OCI-LY1 (cell line): Measurements from ENCODE around the gene UBE2F.

Source experiments
- H2AFZ ChIP-seq: fragments of 200-600 bp; sonication (generic), shearing (Covaris generic); 2 replicates; pipeline ENCODE4 v1.6.0; 2014; ENCODE audit warnings: antibody characterized with exemption, mild to moderate bottlenecking, low read length
- H3F3A ChIP-seq: fragments of 200-600 bp; sonication (generic), shearing (Covaris generic); 2 replicates; pipeline ENCODE4 v1.6.0; 2014; ENCODE audit warnings: mild to moderate bottlenecking, antibody characterized with exemption, low read length, moderate library complexity; ENCODE audit not compliant: insufficient read depth
- H3K27ac ChIP-seq: fragments of 200-600 bp; sonication (generic); 2 replicates; pipeline ENCODE4 v1.5.1; 2014; ENCODE audit warnings: low read length, mixed run types, mild to moderate bottlenecking, low read depth; ENCODE audit not compliant: poor library complexity, severe bottlenecking
- H3K27me3 ChIP-seq: fragments of 200-600 bp; sonication (generic); 2 replicates; pipeline ENCODE4 v1.6.0; 2014; ENCODE audit warnings: antibody characterized with exemption, mild to moderate bottlenecking, low read length, moderate library complexity; ENCODE audit not compliant: insufficient read depth
- H3K36me3 ChIP-seq: fragments of 200-600 bp; sonication (generic); 2 replicates; pipeline ENCODE4 v1.6.1; 2014; ENCODE audit warnings: mild to moderate bottlenecking, antibody characterized with exemption, low read length, moderate library complexity, mixed read lengths; ENCODE audit not compliant: insufficient read depth
- H3K4me1 ChIP-seq: fragments of 200-600 bp; sonication (generic); 2 replicates; pipeline ENCODE4 v1.5.1; 2014; ENCODE audit warnings: mild to moderate bottlenecking, low read length, moderate library complexity; ENCODE audit not compliant: insufficient read depth, severe bottlenecking
- H3K4me2 ChIP-seq: fragments of 200-600 bp; sonication (generic), shearing (Covaris generic); 2 replicates; pipeline ENCODE4 v1.6.1; 2014; ENCODE audit warnings: low read length
- H3K4me3 ChIP-seq: fragments of 200-600 bp; sonication (generic); 2 replicates; pipeline ENCODE4 v1.5.1; 2014; ENCODE audit warnings: low read length, low read depth, mild to moderate bottlenecking, mixed read lengths; ENCODE audit not compliant: poor library complexity, severe bottlenecking
- H3K79me2 ChIP-seq: fragments of 200-600 bp; shearing (Covaris generic); 2 replicates; pipeline ENCODE4 v1.6.1; 2016; ENCODE audit warnings: mixed run types, low read length, mixed read lengths; ENCODE audit not compliant: insufficient read depth
- H3K9ac ChIP-seq: fragments of 200-600 bp; sonication (generic), shearing (Covaris generic); 2 replicates; pipeline ENCODE4 v1.6.1; 2014; ENCODE audit warnings: mild to moderate bottlenecking, low read length, mixed read lengths
- H3K9me2 ChIP-seq: fragments of 200-600 bp; sonication (generic), shearing (Covaris generic); 2 replicates; pipeline ENCODE4 v1.6.1; 2014; ENCODE audit warnings: low read depth, mild to moderate bottlenecking, low read length, mixed read lengths
- H3K9me3 ChIP-seq: fragments of 200-600 bp; shearing (Covaris generic); 2 replicates; pipeline ENCODE4 v1.6.1; 2014; ENCODE audit warnings: low read length, mixed read lengths
- H4K20me1 ChIP-seq: fragments of 200-600 bp; sonication (generic), shearing (Covaris generic); 2 replicates; pipeline ENCODE4 v1.6.0; 2016; ENCODE audit warnings: mild to moderate bottlenecking, low read length; ENCODE audit not compliant: insufficient read depth
- CTCF ChIP-seq: fragments of 200-600 bp; sonication (generic), shearing (Covaris generic); IDR thresholded peaks from 2 replicates; pipeline ENCODE4 v1.5.1; 2017; ENCODE audit warnings: mild to moderate bottlenecking, antibody characterized with exemption, low read length, moderate library complexity, mixed read lengths
- EZH2 ChIP-seq: fragments of 200-600 bp; sonication (generic), shearing (Covaris generic); IDR thresholded peaks from 2 replicates; pipeline ENCODE4 v1.8.0; 2017; ENCODE audit warnings: borderline replicate concordance, mixed run types, mild to moderate bottlenecking, antibody characterized with exemption, low read length, moderate library complexity, mixed read lengths

The UBE2F gene

GRCh38 chr2:237996021-237996593 is 29.3 kb downstream of the UBE2F start:
- TF ChIP-seq CTCF = no peak

GRCh38 chr2:237997521-237997920 is 30.7 kb downstream of the UBE2F start:
- H2AFZ ChIP-seq = no peak overlapping the region
- no peaks in the 10 kb centered on the region for H3F3A ChIP-seq
- no peak for TF ChIP-seq EZH2
- no peak for TF ChIP-seq CTCF
- no peak overlapping the region for H3K4me3 ChIP-seq
- H4K20me1 ChIP-seq = no peaks in the 10 kb centered on the region; the same call in 1 of the 2 replicates
- H3K4me1 ChIP-seq = peaks cover 8% of the 10 kb centered on the region
- peaks cover 4% of the 10 kb centered on the region for H3K36me3 ChIP-seq
- H3K4me2 ChIP-seq = no peak overlapping the region
- H3K27ac ChIP-seq = no peak overlapping the region
- no peaks in the 10 kb centered on the region for H3K9me2 ChIP-seq
- H3K79me2 ChIP-seq = no peaks in the 10 kb centered on the region
- no peaks in the 10 kb centered on the region for H3K27me3 ChIP-seq
- no peaks in the 10 kb centered on the region for H3K9me3 ChIP-seq
- no peak overlapping the region for H3K9ac ChIP-seq

More at GRCh38 chr2:237996021-237996593, 29.3 kb downstream of the UBE2F start:
- no peak overlapping the region for H3K4me3 ChIP-seq
- no peaks in the 10 kb centered on the region for H3F3A ChIP-seq
- no peak overlapping the region for H2AFZ ChIP-seq
- no peaks in the 10 kb centered on the region for H3K9me2 ChIP-seq
- no peaks in the 10 kb centered on the region for H3K79me2 ChIP-seq
- H3K27me3 ChIP-seq = no peaks in the 10 kb centered on the region
- H3K27ac ChIP-seq = no peak overlapping the region
- H3K36me3 ChIP-seq = peaks cover 13% of the 10 kb centered on the region
- no peaks in the 10 kb centered on the region for H3K9me3 ChIP-seq
- H3K4me1 ChIP-seq = peaks cover 8% of the 10 kb centered on the region
- H3K9ac ChIP-seq = no peak overlapping the region
- no peaks in the 10 kb centered on the region; the same call in 1 of the 2 replicates for H4K20me1 ChIP-seq
- no peak overlapping the region for H3K4me2 ChIP-seq

- TF ChIP-seq EZH2 (no peak), CTCF (no peak)
These were observed 31.7 kb downstream of the UBE2F start for GRCh38 chr2:237998530-237998929.

More at GRCh38 chr2:237998530-237998929, 31.7 kb downstream of the UBE2F start:
- Histone ChIP-seq H3K79me2 (no peaks in the 10 kb centered on the region), H3K9ac (no peak overlapping the region), H2AFZ (no peak overlapping the region), H3K4me1 (peaks cover 8% of the 10 kb centered on the region), H3F3A (no peaks in the 10 kb centered on the region), H3K4me3 (no peak overlapping the region), H3K9me2 (no peaks in the 10 kb centered on the region), H3K4me2 (no peak overlapping the region), H4K20me1 (no peaks in the 10 kb centered on the region; the same call in 1 of the 2 replicates), H3K27me3 (no peaks in the 10 kb centered on the region), H3K27ac (peak overlapping the region; percentile 7), H3K36me3 (peaks cover 4% of the 10 kb centered on the region), H3K9me3 (no peaks in the 10 kb centered on the region)
